ENCODE data around the gene SV2C.

DNA sequence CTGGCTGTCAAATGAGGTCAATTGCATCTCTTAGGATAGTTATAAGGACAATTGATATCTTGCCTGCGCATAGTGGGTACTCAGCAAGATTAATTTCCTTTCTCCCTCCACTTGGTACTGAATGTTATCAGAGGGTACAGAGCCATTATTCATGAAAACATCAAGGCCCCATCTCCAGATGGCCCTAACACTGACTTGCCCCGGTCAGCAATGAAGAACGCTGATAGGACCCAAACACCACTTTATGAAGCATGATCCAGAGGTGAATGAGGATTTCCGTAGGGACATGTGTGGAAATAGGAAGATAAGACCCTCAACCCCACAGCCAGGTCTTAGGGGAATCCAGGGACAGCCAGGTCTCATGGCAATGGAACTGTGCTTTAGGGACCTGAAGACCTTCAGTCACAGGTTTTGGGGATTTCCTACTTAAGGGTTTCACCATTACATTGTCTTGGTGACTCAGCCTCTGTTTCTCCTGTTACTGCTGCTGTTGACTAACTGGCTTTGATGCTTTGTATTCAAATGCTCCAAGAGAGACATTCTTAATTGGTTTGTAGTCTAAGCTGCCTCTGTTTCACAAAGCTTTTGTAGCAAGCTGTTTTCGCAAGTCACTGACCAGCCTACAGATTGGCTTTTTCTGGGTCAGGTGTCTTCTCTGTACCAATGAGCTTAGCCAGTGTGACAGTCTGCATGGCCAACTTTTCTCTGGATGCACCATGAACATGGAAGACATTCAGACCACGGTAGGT is 284.6 kb downstream of the SV2C start:
- TF ChIP-seq ZNF529 (tag by site-specific recombination; IDR thresholded peaks at IDR 0.05; ENCODE audit: insufficient replicate concordance) (no peak), ZBTB26 (tag by site-specific recombination; optimal IDR thresholded peaks at IDR 0.05) (no peak), WT1 (tag by site-specific recombination; IDR thresholded peaks at IDR 0.05) (no peak), SCRT1 (tag by site-specific recombination; IDR thresholded peaks at IDR 0.05; ENCODE audit: borderline replicate concordance) (no peak), ZNF221 (tag by site-specific recombination; IDR thresholded peaks at IDR 0.05; ENCODE audit: borderline replicate concordance) (no peak), HOXA7 (CRISPR knock-in tag; IDR thresholded peaks at IDR 0.05; ENCODE audit: borderline replicate concordance) (no peak), ZNF274 (IDR thresholded peaks at IDR 0.05; ENCODE audit: low read length) (no peak), ZNF274 (tag by site-specific recombination; IDR thresholded peaks at IDR 0.05; ENCODE audit: borderline replicate concordance) (no peak), ZNF423 (tag by site-specific recombination; IDR thresholded peaks at IDR 0.05) (no peak), PBX3 (CRISPR knock-in tag; IDR thresholded peaks at IDR 0.05) (no peak), ZNF510 (tag by site-specific recombination; IDR thresholded peaks at IDR 0.05; ENCODE audit: insufficient replicate concordance) (no peak), ZNF677 (tag by site-specific recombination; IDR thresholded peaks at IDR 0.05) (no peak), SETDB1 (IDR thresholded peaks at IDR 0.05; ENCODE audit: insufficient read length, low read length) (no peak)
- TF ChIP-seq, protein P1, sequence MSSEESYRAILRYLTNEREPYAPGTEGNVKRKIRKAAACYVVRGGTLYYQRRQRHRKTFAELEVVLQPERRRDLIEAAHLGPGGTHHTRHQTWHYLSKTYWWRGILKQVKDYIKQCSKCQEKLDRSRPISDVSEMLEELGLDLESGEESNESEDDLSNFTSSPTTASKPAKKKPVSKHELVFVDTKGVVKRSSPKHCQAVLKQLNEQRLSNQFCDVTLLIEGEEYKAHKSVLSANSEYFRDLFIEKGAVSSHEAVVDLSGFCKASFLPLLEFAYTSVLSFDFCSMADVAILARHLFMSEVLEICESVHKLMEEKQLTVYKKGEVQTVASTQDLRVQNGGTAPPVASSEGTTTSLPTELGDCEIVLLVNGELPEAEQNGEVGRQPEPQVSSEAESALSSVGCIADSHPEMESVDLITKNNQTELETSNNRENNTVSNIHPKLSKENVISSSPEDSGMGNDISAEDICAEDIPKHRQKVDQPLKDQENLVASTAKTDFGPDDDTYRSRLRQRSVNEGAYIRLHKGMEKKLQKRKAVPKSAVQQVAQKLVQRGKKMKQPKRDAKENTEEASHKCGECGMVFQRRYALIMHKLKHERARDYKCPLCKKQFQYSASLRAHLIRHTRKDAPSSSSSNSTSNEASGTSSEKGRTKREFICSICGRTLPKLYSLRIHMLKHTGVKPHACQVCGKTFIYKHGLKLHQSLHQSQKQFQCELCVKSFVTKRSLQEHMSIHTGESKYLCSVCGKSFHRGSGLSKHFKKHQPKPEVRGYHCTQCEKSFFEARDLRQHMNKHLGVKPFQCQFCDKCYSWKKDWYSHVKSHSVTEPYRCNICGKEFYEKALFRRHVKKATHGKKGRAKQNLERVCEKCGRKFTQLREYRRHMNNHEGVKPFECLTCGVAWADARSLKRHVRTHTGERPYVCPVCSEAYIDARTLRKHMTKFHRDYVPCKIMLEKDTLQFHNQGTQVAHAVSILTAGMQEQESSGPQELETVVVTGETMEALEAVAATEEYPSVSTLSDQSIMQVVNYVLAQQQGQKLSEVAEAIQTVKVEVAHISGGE (tag by site-specific recombination; conservative IDR thresholded peaks at IDR 0.05; ENCODE audit: low read depth), result no peak

Data from HEK293 (cell line).